Measurements from ENCODE around the gene PTGES.

PTGES gene

GRCh38 chr9:129762985-129763926, 10.4 kb upstream of the PTGES start:
- no peak for TF ChIP-seq CTCF (IDR thresholded peaks at IDR 0.05)

GRCh38 chr9:129761901-129762369, 9.1 kb upstream of the PTGES start:
- no peak for TF ChIP-seq CTCF (IDR thresholded peaks at IDR 0.05)

GRCh38 chr9:129761293-129761900, 8.6 kb upstream of the PTGES start:
- no peak for TF ChIP-seq CTCF (IDR thresholded peaks at IDR 0.05)

GRCh38 chr9:129759804-129760502, 7.1 kb upstream of the PTGES start:
- no peak for TF ChIP-seq CTCF (IDR thresholded peaks at IDR 0.05)

- TF ChIP-seq CTCF (IDR thresholded peaks at IDR 0.05) = no peak
Observed at GRCh38 chr9:129759319-129759718, 6.5 kb upstream of the PTGES start.

GRCh38 chr9:129757045-129757444, 4.2 kb upstream of the PTGES start:
- no peak for TF ChIP-seq CTCF (IDR thresholded peaks at IDR 0.05)

GRCh38 chr9:129756191-129756590, 3.3 kb upstream of the PTGES start:
- TF ChIP-seq CTCF (IDR thresholded peaks at IDR 0.05) = no peak
